K562 (cell line): ENCODE measurements around the gene USP48. TPM values are rescaled to one million over a fixed set of nuclear protein-coding genes. Genes with fewer than 3 reads are reported as not detected.

Experiments used
- ATAC-seq: fragments of 200-7000 bp; cut with Tn5 transposase; 3 replicates; pipeline ENCODE4 v1.9.1; 2020; ENCODE audit warnings: moderate library complexity
- BruUV-seq: library from RNA; stranded (reverse); fragments of 400-500 nt; replicated peaks from 2 replicates; lab custom pipeline; 2021; lab: Mats Ljungman, UMichigan
- CTCF ChIA-PET: fragments of 300-600 bp; formaldehyde crosslinking; extraction: SDS; loops from one replicate; lab custom pipeline; 2021; ENCODE audit warnings: low intra/inter-chr PET ratio; lab: Yijun Ruan, JAX
- POLR2A ChIA-PET: fragments of 300-600, 350-650 bp; sonication (Branson Sonifier 250); formaldehyde crosslinking; extraction: SDS; loops from one replicate; lab custom pipeline; 2021; ENCODE audit warnings: antibody characterized with exemption, inconsistent platforms; lab: Yijun Ruan, JAX
- DNase-seq, 4 experiments: peaks; one replicate each; pipeline versions ENCODE4 v3.0.0 to v3.0.0-alpha.2; 2011 to 2018; ENCODE audit warnings: low spot score in 3 of 4, mixed read lengths in 3 of 4; ENCODE audit errors: extremely low read depth in 1 of 4
- FAIRE-seq: peaks from 2 replicates; lab custom pipeline; 2011; peaks lifted over from hg19 to GRCh38; lab: Jason Lieb, UNC
- H2AFZ ChIP-seq: 2 replicates; pipeline ENCODE4 v1.6.0; 2011; ENCODE audit warnings: low read depth, low read length, control low read depth, inconsistent platforms
- H3K27ac ChIP-seq: fragments of 200-600 bp; 3 replicates; pipeline ENCODE4 v1.8.0; 2011; ENCODE audit warnings: low read depth, mild to moderate bottlenecking, control low read depth, inconsistent platforms, low read length, moderate library complexity, mixed read lengths; ENCODE audit errors: extremely low read depth
- H3K27me3 ChIP-seq, 2 experiments: fragments of 300-600 bp in 1 of 2; 2 replicates in 1 of 2; 3 replicates in 1 of 2; pipeline versions ENCODE4 v1.6.0 to v1.8.0; 2011; ENCODE audit warnings: inconsistent platforms in 2 of 2, low read length in 2 of 2, mild to moderate bottlenecking in 1 of 2, mixed read lengths in 1 of 2, moderate library complexity in 1 of 2; ENCODE audit not compliant: control insufficient read depth in 2 of 2, insufficient read depth in 2 of 2
- H3K36me3 ChIP-seq: fragments of 300-600 bp; 3 replicates; pipeline ENCODE4 v1.8.0; 2011; ENCODE audit warnings: mild to moderate bottlenecking, low read length, inconsistent platforms; ENCODE audit not compliant: control insufficient read depth, insufficient read depth
- H3K4me1 ChIP-seq, 2 experiments: fragments of 200-600 bp in 1 of 2; replicated peaks in 1 of 2; 2 replicates in 1 of 2; 3 replicates in 1 of 2; pipeline versions ENCODE4 v1.5.1 to v1.8.0; 2011; ENCODE audit warnings: inconsistent platforms in 2 of 2, low read length in 2 of 2, mild to moderate bottlenecking in 1 of 2, mixed read lengths in 1 of 2, moderate library complexity in 1 of 2; ENCODE audit not compliant: control insufficient read depth in 2 of 2, insufficient read depth in 2 of 2
- H3K4me2 ChIP-seq: 2 replicates; pipeline ENCODE4 v1.6.1; 2011; ENCODE audit warnings: low read length, control low read depth, inconsistent platforms, mixed read lengths; ENCODE audit not compliant: insufficient read depth
- H3K4me3 ChIP-seq: fragments of 200-600 bp; sonication (generic), shearing (Covaris generic); 2 replicates; pipeline ENCODE4 v1.5.1; 2016; ENCODE audit warnings: control low read depth, inconsistent platforms
- H3K79me2 ChIP-seq: fragments of 200-600 bp; 3 replicates; pipeline ENCODE4 v1.8.0; 2011; ENCODE audit warnings: low read length, inconsistent platforms; ENCODE audit not compliant: control insufficient read depth, insufficient read depth
- H3K9ac ChIP-seq, 2 experiments: 2 replicates each; pipeline versions ENCODE4 v1.6.0 to v1.6.1; 2011; ENCODE audit warnings: low read depth in 2 of 2, low read length in 2 of 2, control low read depth in 1 of 2, inconsistent platforms in 1 of 2, mild to moderate bottlenecking in 1 of 2, mixed read lengths in 1 of 2; ENCODE audit not compliant: insufficient read depth in 1 of 2
- H3K9me1 ChIP-seq: one replicate; pipeline ENCODE4 v1.6.0; 2011; ENCODE audit warnings: inconsistent platforms, mild to moderate bottlenecking, low read length, moderate library complexity; ENCODE audit not compliant: control insufficient read depth, insufficient read depth
- H3K9me3 ChIP-seq: replicated peaks from 2 replicates; pipeline ENCODE4 v1.5.1; 2011; ENCODE audit warnings: low read depth, low read length, inconsistent platforms; ENCODE audit not compliant: control insufficient read depth, insufficient read depth
- H4K20me1 ChIP-seq: replicated peaks from 2 replicates; pipeline ENCODE4 v1.6.1; 2011; ENCODE audit warnings: low read length, inconsistent platforms, mixed read lengths; ENCODE audit not compliant: control insufficient read depth, insufficient read depth
- CHAMP1 ChIP-seq: fragments of 450-650 bp; IDR thresholded peaks from 2 replicates; pipeline ENCODE4 v1.6.1; 2016; ENCODE audit warnings: mild to moderate bottlenecking
- CREB1 ChIP-seq, 2 experiments: sonication (generic) in 1 of 2; formaldehyde crosslinking in 1 of 2; IDR thresholded peaks; 2 replicates each; pipeline versions ENCODE4 v1.6.1 to v1.8.0; 2012 to 2022; ENCODE audit warnings: inconsistent platforms in 1 of 2, mild to moderate bottlenecking in 1 of 2, missing genetic modification reagents in 1 of 2, moderate library complexity in 1 of 2
- EGR1 ChIP-seq: fragments of 450-650 bp; conservative IDR thresholded peaks from 2 replicates; pipeline ENCODE4 v1.6.1; 2017; ENCODE audit warnings: mild to moderate bottlenecking
- FOXM1 ChIP-seq, 2 experiments: fragments of 450-650 bp in 1 of 2; sonication (generic) in 1 of 2; formaldehyde crosslinking in 1 of 2; IDR thresholded peaks; 2 replicates each; pipeline versions ENCODE4 v1.6.1 to v1.9.0; 2017 to 2022; ENCODE audit warnings: low read depth in 2 of 2, mild to moderate bottlenecking in 2 of 2, missing genetic modification reagents in 1 of 2, moderate library complexity in 1 of 2
- IFI16 ChIP-seq: fragments of 250-450 bp; sonication (Bioruptor Pico); IDR thresholded peaks from 2 replicates; pipeline ENCODE4 v2.1.2; 2022; ENCODE audit warnings: mild to moderate bottlenecking, inconsistent platforms
- MYBL2 ChIP-seq, 2 experiments: fragments of 450-650 bp in 1 of 2; sonication (generic) in 1 of 2; formaldehyde crosslinking in 1 of 2; IDR thresholded peaks; 2 replicates each; pipeline versions ENCODE4 v1.6.1 to v1.8.1; 2017 to 2022; ENCODE audit warnings: borderline replicate concordance in 1 of 2, inconsistent platforms in 1 of 2, low read depth in 1 of 2, mild to moderate bottlenecking in 1 of 2, missing genetic modification reagents in 1 of 2, moderate library complexity in 1 of 2
- POU5F1 ChIP-seq: fragments of 150-350 bp; IDR thresholded peaks from 2 replicates; pipeline ENCODE4 v1.6.1; 2014; ENCODE audit warnings: borderline replicate concordance, low read length, low read depth, mild to moderate bottlenecking; ENCODE audit not compliant: partially characterized antibody
- RBM14 ChIP-seq: fragments of 200-400 bp; formaldehyde crosslinking; IDR thresholded peaks from 2 replicates; pipeline ENCODE4 v1.6.1; 2018; ENCODE audit warnings: low read depth, mild to moderate bottlenecking, low read length, moderate library complexity, borderline replicate concordance; ENCODE audit not compliant: insufficient read depth
- RBM15 ChIP-seq: fragments of 200-400 bp; formaldehyde crosslinking; IDR thresholded peaks from 2 replicates; pipeline ENCODE4 v1.6.1; 2018; ENCODE audit warnings: mild to moderate bottlenecking, low read length, moderate library complexity; ENCODE audit not compliant: insufficient read depth
- SETDB1 ChIP-seq: IDR thresholded peaks from one replicate; pipeline ENCODE4 v1.6.1; 2012; ENCODE audit warnings: low read length, control low read depth, inconsistent platforms
- SPI1 ChIP-seq: IDR thresholded peaks from 2 replicates; pipeline ENCODE4 v1.6.1; 2011; ENCODE audit warnings: low read depth, low read length, control low read depth, borderline replicate concordance
- ZNF644 ChIP-seq: fragments of 200-800 bp; sonication (Bioruptor generic); IDR thresholded peaks from 2 replicates; pipeline ENCODE4 v1.6.1; 2016; ENCODE audit warnings: low read depth, missing genetic modification characterization, missing compliant biosample characterization
- WGBS: fragments of 100-300 bp; shearing (Covaris generic); methylation state at CpG from one replicate; pipeline ENCODE4 v1.1.6; 2016; ENCODE audit warnings: low coverage, mixed read lengths; ENCODE audit not compliant: insufficient coverage; ENCODE audit errors: missing lambda C conversion rate; 5-methylcytosine and 5-hydroxymethylcytosine counted together
- in situ Hi-C: fragments of 300-500 bp; cut with MboI; formaldehyde crosslinking; loops from 4 replicates; pipeline ENCODE4 v1.15.0; 2018; ENCODE audit warnings: inconsistent platforms, mixed read lengths
- intact Hi-C: fragments of 100-400 bp; cut with micrococcal nuclease; formaldehyde crosslinking; loops from 2 replicates; pipeline ENCODE4 v1.14.2; 2022
- polyA plus RNA-seq, 8 experiments: library from polyadenylated mRNA; depleted of rRNA in 4 of 8; stranded (reverse) in 5 of 8; unstranded in 3 of 8; fragments of >200 nt; fragmentation: Nextera tagmentation in 2 of 8; fragmentation: Illumina TruSeq in 1 of 8; extraction: Ambion mirVana in 2 of 8; extraction: Trizol in 1 of 8; gene quantifications; 2 replicates each; pipeline versions ENCODE4 v1.2.1 to v1.2.3, GENCODE V29; 2011 to 2014; ENCODE audit warnings: inconsistent platforms in 1 of 8, missing spikeins in 1 of 8
- total RNA-seq, 7 experiments: library from RNA; depleted of rRNA in 6 of 7; stranded (reverse); fragments of >200 nt in 6 of 7; fragmentation: Illumina TruSeq in 2 of 7; extraction: Trizol in 2 of 7; gene quantifications; 2 replicates each; pipeline versions ENCODE4 v1.2.1 to v1.2.3, GENCODE V29; 2011 to 2021; ENCODE audit warnings: low replicate concordance in 1 of 7
- TF ChIP-seq, protein P1 (sequence below): fragments of 250-450 bp; sonication (Bioruptor Pico); IDR thresholded peaks from 2 replicates; pipeline ENCODE4 v1.4.0; 2020; ENCODE audit warnings: mild to moderate bottlenecking, moderate library complexity

Gene USP48
- total and polyA plus RNA-seq, 9 of the 15 experiments (the other 6 are each of a cell fraction or from before 2014, with no cell fraction given): 23.3 to 123 (median 106) TPM

DNA sequence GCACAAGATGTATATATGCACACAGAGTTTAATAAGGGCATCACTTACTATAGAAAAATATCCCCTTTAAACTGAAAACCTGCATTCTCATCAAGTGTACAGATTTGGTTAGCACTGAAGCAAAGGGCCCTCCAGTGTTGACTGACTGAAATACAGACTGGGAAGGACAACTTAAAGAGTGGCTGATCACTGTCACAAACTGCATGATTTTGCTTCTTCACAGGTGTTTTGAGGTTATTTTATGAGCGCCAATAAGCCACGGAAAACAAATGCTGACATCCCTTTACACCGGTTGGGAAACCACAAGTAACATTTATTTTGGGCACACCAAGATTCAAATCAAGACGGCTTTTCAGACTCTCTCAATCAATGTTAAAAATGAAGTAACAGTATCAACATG is 82.9 kb downstream of the USP48 start (continued):
- TF ChIP-seq CHAMP1: no peak
- TF ChIP-seq FOXM1 (IDR thresholded peaks at IDR 0.05; ENCODE audit: low read depth): no peak
- TF ChIP-seq FOXM1 (CRISPR knock-in tag; IDR thresholded peaks at IDR 0.05; ENCODE audit: low read depth): no peak

DNA sequence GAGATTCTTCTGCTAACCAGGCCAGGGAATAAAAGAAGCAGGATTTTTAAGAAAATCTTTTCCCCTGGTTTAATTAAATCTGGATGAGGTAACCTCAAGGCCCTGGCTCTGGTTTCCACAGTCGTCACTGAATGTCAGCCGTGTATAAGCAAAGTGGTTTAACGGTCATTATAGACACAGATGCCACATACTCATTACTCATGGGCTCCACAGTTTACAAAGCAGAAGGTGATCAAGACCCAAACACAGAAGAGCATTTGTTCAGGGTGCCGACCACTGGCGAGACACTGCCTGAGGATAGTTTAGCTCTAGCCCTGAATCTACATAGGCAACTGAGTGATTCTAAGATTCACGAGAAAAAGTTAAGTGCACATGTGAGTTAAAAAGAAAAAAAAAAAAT is 86.0 kb downstream of the USP48 start:
- Histone ChIP-seq H3K4me3 (no peak overlapping the region), H3K9me1 (no peaks in the 10 kb centered on the region), H3K9me3 (no peaks in the 10 kb centered on the region), H4K20me1 (no peaks in the 10 kb centered on the region), H3K4me2 (no peak overlapping the region), H3K36me3 (peaks cover 84% of the 10 kb centered on the region), H3K79me2 (peaks cover 3% of the 10 kb centered on the region; the same call in 1 of the 3 replicates), H3K9ac (no peak overlapping the region), H2AFZ (no peak overlapping the region), H3K4me1 (no peaks in the 10 kb centered on the region), H3K27me3 (no peaks in the 10 kb centered on the region), H3K27ac (no peak overlapping the region)
- intact Hi-C loops (no loop called here), in situ Hi-C loops (no loop called here)
- WGBS: 90% methylated on average over 6 of the region's 6 CpGs
- CTCF ChIA-PET: no interaction called here
- FAIRE-seq (no peak), DNase-seq (no peak), ATAC-seq (no peak)
- POLR2A ChIA-PET: interaction anchor here (0.6 to 1.3 kb wide), 2 partner anchors 27 to 34 kb away, joined by 3 read pairs; partner anchors contain the start of gene RAP1GAP
- no TSS peak for BruUV-seq
- TF ChIP-seq ZNF644 (tag): no peak
- TF ChIP-seq CREB1 (IDR thresholded peaks at IDR 0.05): no peak
- TF ChIP-seq CREB1 (CRISPR knock-in tag; IDR thresholded peaks at IDR 0.05): no peak
- TF ChIP-seq POU5F1: no peak
- TF ChIP-seq IFI16 (CRISPR knock-in tag): no peak
- TF ChIP-seq RBM15: no peak
- TF ChIP-seq, protein P1, sequence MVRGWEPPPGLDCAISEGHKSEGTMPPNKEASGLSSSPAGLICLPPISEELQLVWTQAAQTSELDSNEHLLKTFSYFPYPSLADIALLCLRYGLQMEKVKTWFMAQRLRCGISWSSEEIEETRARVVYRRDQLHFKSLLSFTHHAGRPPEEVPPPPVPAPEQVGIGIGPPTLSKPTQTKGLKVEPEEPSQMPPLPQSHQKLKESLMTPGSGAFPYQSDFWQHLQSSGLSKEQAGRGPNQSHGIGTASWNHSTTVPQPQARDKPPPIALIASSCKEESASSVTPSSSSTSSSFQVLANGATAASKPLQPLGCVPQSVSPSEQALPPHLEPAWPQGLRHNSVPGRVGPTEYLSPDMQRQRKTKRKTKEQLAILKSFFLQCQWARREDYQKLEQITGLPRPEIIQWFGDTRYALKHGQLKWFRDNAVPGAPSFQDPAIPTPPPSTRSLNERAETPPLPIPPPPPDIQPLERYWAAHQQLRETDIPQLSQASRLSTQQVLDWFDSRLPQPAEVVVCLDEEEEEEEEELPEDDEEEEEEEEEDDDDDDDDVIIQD (CRISPR knock-in tag): no peak
- TF ChIP-seq EGR1: no peak
- no peak for TF ChIP-seq RBM14
- TF ChIP-seq SPI1: no peak
- TF ChIP-seq SETDB1: no peak
- TF ChIP-seq MYBL2 (IDR thresholded peaks at IDR 0.05; ENCODE audit: low read depth): no peak
- TF ChIP-seq MYBL2 (CRISPR knock-in tag; IDR thresholded peaks at IDR 0.05; ENCODE audit: borderline replicate concordance): no peak
